Inferior parietal cortex (tissue), 1 donor: ENCODE results near the gene LILRA1.
"Not testable (repeated sequence)": the region's sequence is repeated elsewhere in the genome, so short reads cannot be mapped to it uniquely, and the experiment has no call there.

Experiments used
- DNase-seq: peaks from one replicate; pipeline ENCODE4 v3.0.0-alpha.2; 2016; ENCODE audit errors: extremely low spot score

LILRA1 gene

DNA sequence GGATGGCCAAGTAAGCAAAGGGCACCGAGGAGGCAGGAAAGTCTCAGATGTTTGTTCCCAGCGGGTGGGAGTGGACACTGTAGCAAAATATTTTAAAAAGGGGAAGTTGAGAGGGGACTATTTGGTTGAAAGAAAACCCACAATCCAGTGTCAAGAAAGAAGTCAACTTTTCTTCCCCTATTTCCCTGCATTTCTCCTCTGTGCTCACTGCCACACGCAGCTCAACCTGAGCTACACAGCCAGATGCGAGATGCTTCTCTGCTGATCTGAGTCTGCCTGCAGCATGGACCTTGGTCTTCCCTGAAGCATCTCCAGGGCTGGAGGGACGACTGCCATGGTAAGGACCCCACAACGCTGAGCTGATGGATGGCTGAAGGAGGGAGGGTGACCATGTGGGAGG, at the start of gene LILRA1:
Gene LILRA1, plus strand, starts transcription at position 188 of the 400 bp plus-strand sequence. CDS start 613 bp downstream, outside the sequence.
- not testable (repeated sequence) for DNase-seq

DNA sequence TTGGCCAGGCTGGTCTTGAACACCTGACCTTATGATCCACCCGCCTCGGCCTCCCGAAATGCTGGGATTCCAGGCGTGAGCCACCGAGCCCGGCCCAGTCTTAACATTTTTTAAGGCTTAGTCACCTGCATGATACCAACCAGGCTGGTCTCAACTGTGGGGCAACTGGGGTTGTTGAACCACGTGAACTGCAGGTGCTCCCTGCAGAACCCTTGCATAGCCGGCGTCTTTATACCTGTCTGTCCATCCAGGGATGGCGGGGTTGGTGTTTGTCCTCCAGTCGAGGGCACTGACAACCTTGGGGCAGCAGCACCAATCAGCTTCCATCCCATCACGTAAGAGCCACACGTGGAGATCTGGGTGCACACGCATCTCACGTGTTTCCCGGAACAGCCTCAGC, 44.6 kb upstream of the LILRA1 start:
- DNase-seq, result no peak

DNA sequence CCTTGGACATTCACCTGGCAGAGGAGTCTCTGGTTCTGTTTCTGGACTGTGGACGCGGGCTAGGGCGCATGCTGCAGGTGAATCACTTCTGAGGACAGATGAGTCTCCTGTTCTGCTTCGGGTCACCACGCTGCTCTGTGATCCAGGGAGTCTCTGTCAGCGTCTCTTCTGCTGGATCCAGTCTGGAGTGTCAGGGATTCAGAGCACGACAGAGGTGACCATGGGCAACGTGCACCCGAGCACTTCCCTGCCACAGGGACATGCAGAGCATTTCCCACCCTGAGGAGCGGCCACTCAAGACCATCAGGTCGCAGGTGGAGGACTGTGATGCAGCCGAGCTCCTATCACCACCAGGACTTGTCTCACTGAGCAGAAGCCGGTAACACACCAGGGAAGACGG, 44.2 kb upstream of the LILRA1 start:
- DNase-seq, result no peak

DNA sequence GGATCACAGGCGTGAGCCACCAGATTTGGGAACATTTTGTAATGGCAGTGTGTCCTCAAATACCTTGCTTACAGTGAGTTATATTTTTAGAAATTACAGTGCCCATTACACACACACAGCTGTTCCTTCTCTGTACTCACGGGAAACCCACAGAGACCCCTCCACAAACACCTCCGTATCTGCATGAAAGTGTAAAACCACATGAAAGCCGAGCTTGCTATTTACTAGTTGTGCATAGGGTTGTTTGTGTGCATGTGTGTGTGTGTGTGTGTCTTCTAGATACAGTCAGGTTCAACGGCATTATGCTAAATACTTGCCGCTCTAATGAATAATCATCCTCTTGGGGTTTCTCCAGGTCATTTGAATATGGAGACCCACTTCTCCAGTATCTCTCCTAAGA, 42.1 kb upstream of the LILRA1 start:
- DNase-seq, result no peak

DNA sequence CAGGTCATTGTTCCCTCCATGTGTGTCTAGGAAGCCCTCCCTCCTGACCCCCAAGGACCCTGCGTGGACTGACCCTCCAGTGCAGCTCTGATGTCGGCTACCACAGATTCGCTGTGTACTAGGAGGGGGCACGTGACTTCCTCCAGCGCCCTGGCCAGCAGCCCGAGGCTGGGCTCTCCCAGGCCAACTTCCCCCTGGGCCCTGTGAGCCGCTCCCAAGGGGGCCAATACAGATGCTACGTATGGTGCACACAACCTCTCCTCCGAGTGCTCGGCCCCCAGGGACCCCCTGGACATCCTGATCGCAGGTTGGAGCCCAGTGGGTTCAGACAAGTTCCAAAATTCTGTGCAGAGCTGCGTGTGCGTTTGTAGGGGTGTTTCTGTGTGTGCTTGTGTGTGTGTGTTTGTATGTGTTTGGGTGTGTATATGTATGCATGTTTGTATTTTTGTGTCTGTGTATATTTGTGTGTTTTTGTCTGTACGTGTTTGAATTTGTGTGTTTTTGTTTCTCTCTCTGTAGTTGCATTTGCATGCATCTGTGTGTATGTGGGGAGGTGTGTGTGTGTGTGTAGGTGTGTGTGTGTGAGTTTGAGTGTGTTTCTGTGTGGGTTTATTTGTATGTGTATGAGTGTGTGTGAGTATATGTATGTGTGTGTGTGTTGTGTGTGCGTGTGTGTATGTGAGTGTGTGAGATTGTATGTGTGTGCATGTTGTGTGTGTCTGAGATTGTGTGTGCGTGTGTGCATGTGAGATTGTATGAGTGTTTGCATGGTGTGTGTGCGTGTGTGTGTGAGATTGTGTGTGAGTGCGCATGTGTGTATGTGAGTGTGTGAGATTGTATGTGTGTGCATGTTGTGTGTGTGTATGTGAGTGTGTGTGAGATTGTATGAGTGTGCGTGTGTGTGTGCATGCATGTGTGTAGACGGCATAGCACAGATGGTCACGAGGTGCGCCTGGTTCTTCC, 41.2 kb upstream of the LILRA1 start:
- no peak for DNase-seq

DNA sequence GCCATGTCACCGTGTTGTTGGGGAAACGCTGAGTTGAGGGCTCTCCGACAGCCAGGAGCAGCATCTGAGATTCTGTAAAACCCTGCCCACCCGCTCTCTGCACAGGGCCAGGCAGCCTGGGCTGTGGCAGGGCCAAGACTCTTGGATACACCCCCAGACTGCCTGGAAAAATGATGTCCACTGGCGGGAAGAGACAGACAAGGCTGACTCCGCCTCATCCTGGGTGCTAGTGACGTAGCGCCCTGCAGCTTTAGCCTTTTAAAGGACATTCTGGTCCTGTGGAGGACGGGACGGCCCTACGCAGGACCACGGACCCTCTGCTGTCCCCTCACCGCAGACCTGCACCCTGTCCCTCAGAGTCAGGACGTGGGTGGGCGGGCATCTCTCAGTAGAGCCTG, 40.5 kb upstream of the LILRA1 start:
- DNase-seq, result no peak

DNA sequence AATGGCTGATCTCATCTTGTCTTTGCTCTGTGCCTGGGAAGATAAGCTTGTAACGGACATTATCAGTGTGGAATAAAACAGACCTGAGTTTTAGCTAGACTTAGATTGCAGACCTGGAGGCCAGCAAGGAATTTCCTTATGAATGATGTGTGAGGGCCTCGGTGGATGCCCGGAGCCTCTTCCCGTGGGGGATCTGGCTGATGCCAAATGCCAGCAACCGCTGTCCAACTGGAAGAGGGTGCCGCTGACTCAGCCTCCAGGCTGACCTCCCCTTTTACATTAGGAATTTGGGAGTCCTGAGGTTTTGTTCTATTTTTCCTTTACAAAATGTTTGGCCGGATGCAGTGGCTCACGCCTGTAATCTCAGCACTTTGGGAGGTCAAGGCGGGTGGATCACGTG, 39.4 kb upstream of the LILRA1 start:
- no peak for DNase-seq

DNA sequence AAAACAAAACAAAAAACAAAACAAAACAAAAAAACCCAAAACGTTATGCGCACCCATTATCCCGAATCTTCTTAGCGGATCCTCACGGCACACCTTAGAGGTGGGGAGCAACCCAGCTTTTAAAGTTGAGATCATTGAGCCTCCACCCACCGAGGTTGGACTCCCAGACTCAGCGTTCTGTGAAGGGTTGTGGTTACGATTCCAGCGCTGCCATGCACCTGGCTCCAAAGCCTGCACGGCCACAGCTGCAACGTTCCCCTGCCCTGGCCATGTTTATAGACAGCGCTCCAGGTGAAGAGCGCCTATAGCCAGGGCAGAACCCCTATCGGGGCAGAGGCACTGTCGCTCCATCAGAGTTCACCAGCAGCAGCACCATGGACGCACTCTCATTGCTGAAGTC, 38.5 kb upstream of the LILRA1 start:
- DNase-seq, result no peak

DNA sequence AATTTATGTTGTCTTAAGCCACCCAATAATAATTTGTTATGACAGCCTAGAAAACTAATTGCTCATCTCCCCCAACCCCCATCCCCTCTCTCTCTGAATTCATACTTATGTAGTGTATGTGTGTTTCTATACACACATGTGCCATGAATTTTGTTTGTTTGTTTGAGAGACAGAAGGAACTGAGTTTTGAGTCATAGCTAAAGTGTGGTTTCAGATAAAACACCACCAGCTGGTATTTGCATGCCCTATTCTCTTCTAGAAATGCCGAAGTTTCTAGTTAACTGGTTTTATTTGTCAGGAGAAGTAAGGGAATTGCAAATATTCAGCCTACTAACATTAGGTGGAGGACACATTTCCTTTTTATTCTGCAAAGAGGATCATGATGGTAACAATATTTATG, 37.2 kb upstream of the LILRA1 start:
- no peak for DNase-seq

DNA sequence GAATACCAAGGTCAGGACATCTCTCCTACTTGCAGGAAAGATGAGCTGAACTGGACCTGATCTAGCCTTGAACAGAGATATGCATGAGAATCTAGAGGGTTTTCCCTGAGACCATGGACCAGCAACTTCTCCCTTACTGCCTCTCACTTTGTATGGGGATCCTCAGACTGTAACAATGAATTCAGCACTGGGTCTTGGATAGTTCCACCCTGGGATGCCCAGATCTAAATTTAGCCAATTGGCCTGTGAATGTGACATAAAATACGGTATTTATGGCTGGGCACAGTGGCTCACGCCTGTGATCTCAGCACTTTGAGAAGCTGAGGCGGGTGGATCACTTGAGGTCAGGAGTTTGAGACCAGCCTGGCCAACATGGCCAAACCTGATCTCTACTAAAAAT, 35.1 kb upstream of the LILRA1 start:
- no peak for DNase-seq

DNA sequence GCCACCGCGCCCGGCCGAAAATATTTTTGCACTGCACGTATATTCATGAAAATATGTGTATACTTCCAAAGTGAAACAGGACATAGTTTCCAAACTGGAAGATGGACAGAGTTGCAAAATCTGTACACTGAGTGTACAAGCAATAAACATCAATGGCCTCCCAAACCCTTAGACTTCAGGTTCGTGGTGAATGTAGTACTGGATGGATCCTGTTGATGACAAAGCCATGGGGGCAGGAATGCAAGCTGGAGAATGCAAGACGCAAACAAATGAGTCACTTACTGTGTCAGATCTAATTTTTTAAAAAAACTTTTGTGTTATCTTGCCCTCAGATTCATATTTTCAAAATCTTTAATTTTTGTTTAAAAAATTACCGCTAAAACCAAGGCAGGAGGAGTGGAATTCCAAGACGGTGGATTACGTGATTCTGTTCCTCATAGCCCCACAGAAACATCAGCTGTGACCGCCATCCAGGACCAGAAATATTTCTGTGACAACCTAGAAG, 32.5 kb upstream of the LILRA1 start:
- no peak for DNase-seq

DNA sequence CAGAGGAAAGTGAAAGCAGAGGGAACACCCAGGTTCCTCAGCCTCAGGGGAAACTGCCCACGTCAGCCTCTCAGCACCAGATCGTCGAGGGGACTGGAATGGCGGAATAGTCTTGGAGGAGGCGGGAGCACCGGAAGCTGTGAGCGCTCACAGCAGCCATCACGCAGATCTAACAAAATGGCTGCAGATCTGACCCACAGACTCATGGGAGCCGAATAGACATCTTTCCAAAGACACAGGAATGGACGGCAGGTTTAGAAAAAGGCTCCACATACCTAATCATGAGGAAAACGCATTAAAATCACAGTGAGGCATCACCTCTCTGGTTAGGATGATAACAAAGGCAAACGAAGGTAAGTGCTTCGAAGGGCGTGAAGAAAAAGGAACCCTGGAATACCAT, 31.6 kb upstream of the LILRA1 start:
- DNase-seq, result no peak

DNA sequence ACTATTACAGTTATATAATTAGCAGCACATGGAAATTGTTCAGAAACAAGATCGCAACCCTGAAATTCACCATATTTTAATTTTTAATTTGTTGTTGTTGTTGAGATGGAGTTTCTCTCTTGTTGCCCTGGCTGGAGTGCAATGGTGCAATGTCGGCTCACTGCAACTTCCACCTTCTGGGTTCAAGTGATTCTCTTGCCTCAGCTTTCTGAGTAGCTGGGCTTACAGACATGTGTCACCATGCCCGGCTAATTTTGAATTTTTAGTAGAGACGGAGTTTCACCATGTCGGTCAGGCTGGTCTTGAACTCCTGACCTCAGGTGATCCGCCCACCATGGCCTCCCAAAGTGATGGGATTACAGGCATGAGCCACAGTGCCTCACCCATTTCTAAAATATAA, 30.2 kb upstream of the LILRA1 start:
- DNase-seq, result not testable (repeated sequence)

DNA sequence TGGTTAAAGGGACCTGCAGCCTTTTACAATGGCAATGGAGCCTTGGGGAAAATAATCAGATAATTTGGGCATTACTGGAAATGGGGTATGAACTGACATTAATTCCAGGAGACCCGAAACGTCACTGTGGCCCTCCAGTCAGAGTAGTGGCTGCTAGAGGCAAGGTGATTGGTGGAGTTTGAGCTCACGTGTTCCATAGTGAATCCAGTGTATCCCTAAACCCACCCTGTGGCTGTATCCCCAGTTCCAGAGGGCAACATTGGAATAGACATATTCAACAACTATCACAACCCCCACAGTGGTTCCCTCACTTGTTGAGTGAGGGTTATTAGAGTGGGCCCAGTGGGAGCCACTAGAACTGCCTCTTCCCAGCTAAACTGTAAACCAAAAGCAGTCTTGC, 23.1 kb upstream of the LILRA1 start:
- no peak for DNase-seq

DNA sequence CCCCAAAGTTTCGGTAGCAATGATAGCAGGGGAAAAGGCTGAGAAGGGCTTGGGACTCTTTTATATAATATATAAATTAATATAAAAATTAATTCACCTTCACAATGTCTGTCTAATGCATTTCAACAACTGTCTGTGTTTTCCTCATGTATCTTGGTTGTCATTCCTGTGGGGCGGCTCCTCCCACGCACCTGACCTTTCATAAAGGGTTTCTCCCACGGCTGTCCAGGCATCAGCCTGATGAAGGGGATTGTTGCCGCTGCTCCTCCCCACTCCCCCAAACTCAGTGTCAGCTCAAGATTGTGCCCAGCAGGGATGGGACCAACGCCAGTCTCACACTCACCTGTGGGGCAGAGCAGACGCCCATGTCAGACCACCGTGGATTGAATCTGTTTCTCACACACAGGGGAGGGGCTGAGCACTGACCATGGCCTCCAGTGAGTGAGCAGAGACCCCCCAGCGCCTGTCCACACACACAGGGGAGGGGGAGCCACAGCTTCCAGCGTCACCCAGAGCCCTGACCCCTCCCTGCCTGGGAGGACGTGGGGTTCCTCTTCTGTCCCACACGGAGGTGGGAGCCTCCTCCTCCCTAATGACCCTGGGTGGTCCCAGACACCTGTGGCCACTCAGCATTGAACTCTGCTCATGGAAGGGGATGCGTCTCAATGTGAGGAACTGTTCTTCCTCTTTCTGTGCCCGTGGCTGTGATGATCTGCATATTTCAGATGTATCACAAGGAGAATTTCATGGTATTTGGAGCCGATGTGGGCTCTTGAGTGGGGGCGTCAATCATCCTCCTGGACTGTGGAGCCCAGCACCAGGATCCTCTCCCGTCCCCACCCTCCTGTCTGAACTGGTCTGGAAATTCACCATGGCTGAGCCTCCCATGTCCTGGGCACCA, 21.5 kb upstream of the LILRA1 start:
- DNase-seq, result not testable (repeated sequence)

DNA sequence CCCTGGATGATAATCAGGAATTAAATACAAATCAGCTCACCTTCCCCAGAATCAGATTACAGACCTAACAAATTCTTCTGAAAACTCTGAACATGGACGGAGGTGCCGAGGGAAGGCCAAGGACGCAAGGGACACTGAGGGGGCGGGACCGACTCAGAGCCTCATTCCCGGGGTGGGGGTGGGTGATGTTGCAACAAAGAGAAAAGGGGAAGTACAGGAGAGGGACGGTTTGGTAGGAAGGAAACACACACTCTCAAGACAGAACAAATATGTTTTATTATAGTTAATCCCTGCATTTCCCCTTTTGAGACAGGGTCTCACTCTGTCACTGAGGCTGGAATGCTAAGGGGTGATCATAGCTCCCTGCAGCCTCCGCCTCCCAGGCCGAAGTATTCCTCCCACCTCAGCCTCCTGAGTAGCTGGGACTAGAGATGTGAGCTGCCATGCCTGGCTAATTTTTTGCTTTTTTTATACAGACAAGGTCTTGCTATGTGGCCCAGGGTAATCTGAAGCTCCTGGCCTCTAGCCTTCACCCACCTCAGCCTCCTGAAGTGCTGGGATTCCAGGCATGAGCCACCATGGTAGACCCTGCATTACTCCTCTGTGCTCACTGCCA, 20.6 kb upstream of the LILRA1 start:
- DNase-seq, result peak; percentile 1

DNA sequence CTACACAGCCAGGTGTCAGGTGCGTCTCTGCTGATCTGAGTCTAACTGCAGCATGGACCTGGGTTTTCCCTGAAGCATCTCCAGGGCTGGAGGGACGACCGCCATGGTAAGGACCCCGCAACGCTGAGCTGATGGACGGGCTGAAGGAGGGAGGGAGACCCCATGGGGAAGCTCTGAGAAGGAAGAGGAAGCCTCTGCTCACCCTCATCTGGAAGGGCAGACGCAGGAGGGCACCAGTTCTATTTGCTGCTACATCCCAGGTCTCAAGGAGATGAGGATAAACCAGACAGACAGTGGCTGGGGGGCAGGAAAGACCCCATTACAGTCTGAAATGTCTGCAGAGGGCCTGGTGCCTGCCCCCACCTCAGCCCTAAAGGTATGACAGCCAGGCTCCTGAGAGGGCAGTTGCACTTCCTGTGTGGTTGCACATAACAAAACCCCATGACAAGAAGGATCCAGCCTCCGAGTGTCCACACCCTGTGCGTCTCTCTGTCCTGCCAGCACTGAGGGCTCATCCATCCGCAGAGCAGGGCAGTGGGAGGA, 20.0 kb upstream of the LILRA1 start, which contains the start of gene LILRA2:
Gene LILRA2, plus strand, starts transcription at position 461 of the 543 bp plus-strand sequence. CDS start 89 bp downstream, outside the sequence.
- DNase-seq, result no peak

DNA sequence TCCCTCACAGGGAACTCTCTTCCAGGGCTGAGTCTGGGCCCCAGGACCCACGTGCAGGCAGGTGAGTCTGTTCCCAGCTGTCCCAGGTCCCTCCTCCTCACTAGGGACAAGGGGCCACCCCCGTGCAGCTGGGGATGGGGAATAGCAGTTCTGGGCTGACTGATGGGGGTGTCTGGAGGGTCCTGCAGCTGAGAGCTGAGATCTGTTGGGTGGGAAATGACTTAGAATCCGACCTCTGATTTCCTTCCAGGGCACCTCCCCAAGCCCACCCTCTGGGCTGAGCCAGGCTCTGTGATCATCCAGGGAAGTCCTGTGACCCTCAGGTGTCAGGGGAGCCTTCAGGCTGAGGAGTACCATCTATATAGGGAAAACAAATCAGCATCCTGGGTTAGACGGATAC, 19.4 kb upstream of the LILRA1 start:
- DNase-seq, result no peak

DNA sequence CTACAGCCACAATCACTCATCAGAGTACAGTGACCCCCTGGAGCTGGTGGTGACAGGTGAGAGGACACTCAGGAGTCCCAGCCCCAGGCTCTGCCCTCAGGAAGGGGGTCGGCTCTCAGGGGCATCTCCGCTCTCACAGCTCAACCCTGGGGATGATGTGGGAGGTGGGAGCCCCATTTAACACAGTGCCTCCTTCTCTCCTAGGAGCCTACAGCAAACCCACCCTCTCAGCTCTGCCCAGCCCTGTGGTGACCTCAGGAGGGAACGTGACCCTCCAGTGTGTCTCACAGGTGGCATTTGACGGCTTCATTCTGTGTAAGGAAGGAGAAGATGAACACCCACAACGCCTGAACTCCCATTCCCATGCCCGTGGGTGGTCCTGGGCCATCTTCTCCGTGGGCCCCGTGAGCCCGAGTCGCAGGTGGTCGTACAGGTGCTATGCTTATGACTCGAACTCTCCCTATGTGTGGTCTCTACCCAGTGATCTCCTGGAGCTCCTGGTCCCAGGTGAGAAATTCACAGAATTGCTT, 18.8 kb upstream of the LILRA1 start:
- DNase-seq, result no peak

DNA sequence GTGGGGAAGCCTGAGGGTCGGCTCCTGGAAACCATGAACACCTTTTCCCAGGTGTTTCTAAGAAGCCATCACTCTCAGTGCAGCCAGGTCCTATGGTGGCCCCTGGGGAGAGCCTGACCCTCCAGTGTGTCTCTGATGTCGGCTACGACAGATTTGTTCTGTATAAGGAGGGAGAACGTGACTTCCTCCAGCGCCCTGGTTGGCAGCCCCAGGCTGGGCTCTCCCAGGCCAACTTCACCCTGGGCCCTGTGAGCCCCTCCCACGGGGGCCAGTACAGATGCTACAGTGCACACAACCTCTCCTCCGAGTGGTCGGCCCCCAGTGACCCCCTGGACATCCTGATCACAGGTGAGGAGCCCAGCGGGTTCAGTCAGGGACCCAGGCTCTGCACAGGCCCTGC, 18.2 kb upstream of the LILRA1 start:
- DNase-seq, result not testable (repeated sequence)

DNA sequence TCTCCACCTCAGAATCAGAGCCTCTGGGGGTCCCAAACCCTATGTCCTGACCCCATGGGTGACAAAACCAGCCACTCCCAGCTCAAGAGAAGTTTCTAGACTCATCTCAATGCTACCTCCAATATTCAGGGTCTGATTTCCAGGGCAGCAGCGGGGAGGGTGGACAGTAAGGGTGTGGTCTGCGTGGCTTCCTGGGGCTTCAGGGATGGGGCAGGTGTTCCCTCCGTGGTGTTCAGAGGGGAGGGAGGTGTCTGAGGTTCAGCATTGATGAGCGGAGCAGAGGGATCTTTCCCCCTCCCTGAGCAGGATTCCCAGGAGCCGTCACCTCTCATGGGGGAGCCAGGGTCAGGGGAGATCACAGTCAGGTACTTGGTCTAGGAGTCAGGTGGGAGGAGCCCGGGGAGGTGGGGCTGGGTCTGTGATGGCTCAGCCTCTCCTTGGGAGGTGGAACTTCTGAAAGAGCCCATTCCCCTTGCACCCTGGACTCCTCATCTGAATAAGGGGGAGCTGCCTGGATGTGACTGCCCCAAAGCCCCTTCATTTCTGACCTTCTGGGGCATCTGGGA, 16.9 kb upstream of the LILRA1 start:
- DNase-seq, result no peak
